Measurements from ENCODE around the gene WDR54. TPM values are rescaled to one million over a fixed set of nuclear protein-coding genes. Genes with fewer than 3 reads are reported as not detected.
A peak's percentile ranks its signal among the peaks of the same experiment; 100 is the strongest.

WDR54 gene
- total RNA-seq, 4 donors from 2014 or later = 2.3 to 7.0 TPM; not detected in 2

DNA sequence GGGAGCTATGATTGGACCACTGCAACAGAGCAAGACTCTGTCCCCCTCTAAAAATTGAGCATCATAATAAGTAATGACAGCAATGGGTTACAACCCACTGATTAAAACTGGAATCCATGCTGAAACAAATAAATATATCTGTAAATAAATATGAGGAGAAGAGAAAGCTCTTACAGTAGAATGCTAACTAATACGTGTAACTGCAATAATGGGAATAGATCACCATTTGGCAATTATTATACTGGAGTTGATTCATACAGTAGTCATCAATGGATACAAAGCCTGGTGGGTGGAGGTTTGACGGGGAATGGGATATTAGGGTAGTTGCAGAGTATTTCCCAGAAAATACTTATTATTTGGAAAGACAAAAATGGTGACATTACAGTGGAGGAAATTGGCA, 27.2 kb downstream of the WDR54 start:
- in situ Hi-C loops (cut with MboI; ENCODE audit: low pct_ligation_motif_present in 1 of 4, low pct_unique_long_range_greater_than_20kb in 1 of 4, low sequenced_read_pairs in 3 of 4) = no loop called here
- H3K9me3 ChIP-seq = no peaks in the 10 kb centered on the region
- 80% methylated on average over 2 of the region's 2 CpGs; no CpG with 5 or more reads in 1 of the 2 donors for WGBS, 2 donors (ENCODE audit: low coverage in 1 of 2)

DNA sequence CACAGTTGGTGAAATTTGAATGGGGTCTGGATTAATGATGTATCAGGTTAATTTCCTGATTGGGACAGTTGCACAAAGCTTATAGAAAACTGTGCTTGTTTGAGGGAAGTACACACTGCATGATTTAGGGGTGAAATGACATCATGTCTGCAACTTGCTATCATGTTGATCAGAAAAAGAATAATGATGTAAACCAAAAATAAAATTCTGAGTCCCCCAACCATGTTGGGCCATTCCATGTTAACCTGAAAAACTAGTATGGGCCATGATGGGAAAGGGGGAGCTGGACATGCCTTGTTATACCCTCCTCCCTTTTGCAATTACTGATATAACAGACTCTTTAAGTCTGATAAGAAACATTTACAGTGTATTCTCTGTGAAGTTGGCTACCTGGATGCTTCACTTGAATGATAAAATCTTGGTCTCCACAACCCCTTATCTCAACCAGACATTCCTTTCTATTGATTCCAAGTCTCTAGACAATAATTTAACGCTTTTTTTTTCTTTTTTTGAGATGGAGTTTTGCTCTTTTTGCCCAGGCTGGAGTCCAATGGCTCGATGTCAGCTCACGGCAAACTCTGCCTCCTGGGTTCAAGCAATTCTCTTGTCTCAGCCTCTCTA, 29.1 kb downstream of the WDR54 start:
- intact Hi-C loops (cut with DNase I; ENCODE audit: low total_unique reads) (no loop called here), in situ Hi-C loops (cut with MboI; ENCODE audit: low pct_ligation_motif_present in 1 of 4, low pct_unique_long_range_greater_than_20kb in 1 of 4, low sequenced_read_pairs in 3 of 4) (no loop called here)
- no peak for DNase-seq
- peaks cover 3 to 6% (median 5%) of the 10 kb centered on the region in 4 donors for H3K4me1 ChIP-seq
- WGBS, 2 donors (ENCODE audit: low coverage in 1 of 2) = 81 to 87% methylated on average over 3 of the region's 3 CpGs
- no peaks in the 10 kb centered on the region for H3K36me3 ChIP-seq
- TF ChIP-seq, protein P1, sequence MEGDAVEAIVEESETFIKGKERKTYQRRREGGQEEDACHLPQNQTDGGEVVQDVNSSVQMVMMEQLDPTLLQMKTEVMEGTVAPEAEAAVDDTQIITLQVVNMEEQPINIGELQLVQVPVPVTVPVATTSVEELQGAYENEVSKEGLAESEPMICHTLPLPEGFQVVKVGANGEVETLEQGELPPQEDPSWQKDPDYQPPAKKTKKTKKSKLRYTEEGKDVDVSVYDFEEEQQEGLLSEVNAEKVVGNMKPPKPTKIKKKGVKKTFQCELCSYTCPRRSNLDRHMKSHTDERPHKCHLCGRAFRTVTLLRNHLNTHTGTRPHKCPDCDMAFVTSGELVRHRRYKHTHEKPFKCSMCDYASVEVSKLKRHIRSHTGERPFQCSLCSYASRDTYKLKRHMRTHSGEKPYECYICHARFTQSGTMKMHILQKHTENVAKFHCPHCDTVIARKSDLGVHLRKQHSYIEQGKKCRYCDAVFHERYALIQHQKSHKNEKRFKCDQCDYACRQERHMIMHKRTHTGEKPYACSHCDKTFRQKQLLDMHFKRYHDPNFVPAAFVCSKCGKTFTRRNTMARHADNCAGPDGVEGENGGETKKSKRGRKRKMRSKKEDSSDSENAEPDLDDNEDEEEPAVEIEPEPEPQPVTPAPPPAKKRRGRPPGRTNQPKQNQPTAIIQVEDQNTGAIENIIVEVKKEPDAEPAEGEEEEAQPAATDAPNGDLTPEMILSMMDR (IDR thresholded peaks at IDR 0.05) = no peak
- TF ChIP-seq EP300 (IDR thresholded peaks at IDR 0.05; ENCODE audit: low read depth) = no peak
- no peak for TF ChIP-seq POLR2A (IDR thresholded peaks at IDR 0.05)
- TF ChIP-seq POLR2AphosphoS5 (IDR thresholded peaks at IDR 0.05) = no peak
- no peak overlapping the region for H3K27ac ChIP-seq
- H3K27me3 ChIP-seq = no peaks in the 10 kb centered on the region
- no peak overlapping the region for H3K4me3 ChIP-seq
- no peaks in the 10 kb centered on the region for H3K9me3 ChIP-seq

More for the DNA sequence above, 27.2 kb downstream of the WDR54 start:
- DNase-seq = no peak
- intact Hi-C loops (cut with DNase I; ENCODE audit: low total_unique reads) = no loop called here
- Histone ChIP-seq H3K4me3 (no peak overlapping the region), H3K27me3 (no peaks in the 10 kb centered on the region), H3K27ac (no peak overlapping the region), H3K36me3 (no peaks in the 10 kb centered on the region), H3K4me1 (peaks cover 0 to 5% (median 0%) of the 10 kb centered on the region in 4 donors)
- TF ChIP-seq, protein P1 (IDR thresholded peaks at IDR 0.05) = no peak
- no peak for TF ChIP-seq POLR2AphosphoS5 (IDR thresholded peaks at IDR 0.05)
- TF ChIP-seq POLR2A (IDR thresholded peaks at IDR 0.05) = no peak
- no peak for TF ChIP-seq EP300 (IDR thresholded peaks at IDR 0.05; ENCODE audit: low read depth)

- Histone ChIP-seq H3K27me3 (no peaks in the 10 kb centered on the region), H3K4me3 (peak within 1 kb of the TSS; percentile 48 to 70 (median 64)), H3K27ac (peak within 1 kb of the TSS; percentile 69 to 84 (median 78)), H3K9me3 (no peaks in the 10 kb centered on the region), H3K4me1 (peaks cover 21 to 32% (median 27%) of the 10 kb centered on the region in 4 donors), H3K36me3 (no peaks in the 10 kb centered on the region)
- WGBS, 2 donors (ENCODE audit: low coverage in 1 of 2) = 0% methylated on average over 5 to 35 of the region's 40 CpGs
- peak; percentile 97 for DNase-seq
- in situ Hi-C loops (cut with MboI; ENCODE audit: low pct_ligation_motif_present in 1 of 4, low pct_unique_long_range_greater_than_20kb in 1 of 4, low sequenced_read_pairs in 3 of 4) (no loop called here), intact Hi-C loops (cut with DNase I; ENCODE audit: low total_unique reads) (no loop called here)
- TF ChIP-seq POLR2A (IDR thresholded peaks at IDR 0.05) (no peak), POLR2AphosphoS5 (IDR thresholded peaks at IDR 0.05) (peak in 2 of 3 donors; percentile 69 to 72)
These were observed 33.4 kb downstream of the WDR54 start, which contains the start of gene INO80B for GRCh38 chr2:74454654-74455511. Gene INO80B (plus strand): TSS chr2:74455087. CDS start chr2:74455117, 30 bp downstream.

DNA sequence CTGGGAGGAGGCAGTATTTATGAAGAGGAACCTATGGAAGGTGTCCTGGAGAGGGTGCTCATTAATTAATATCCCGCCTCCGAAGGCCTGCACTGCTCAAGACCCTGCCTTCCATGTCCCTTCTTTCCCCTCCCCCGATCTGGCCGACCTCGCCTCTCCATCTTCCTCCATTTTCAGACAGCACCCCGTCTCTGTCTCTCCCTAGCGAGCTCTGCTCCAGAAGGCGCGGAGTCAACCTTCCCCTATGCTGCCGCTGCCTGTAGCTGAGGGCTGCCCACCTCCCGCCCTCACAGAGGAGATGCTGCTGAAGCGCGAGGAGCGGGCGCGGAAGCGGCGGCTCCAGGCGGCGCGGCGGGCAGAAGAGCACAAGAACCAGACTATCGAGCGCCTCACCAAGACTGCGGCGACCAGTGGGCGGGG, 35.6 kb downstream of the WDR54 start:
- in situ Hi-C loops (cut with MboI; ENCODE audit: low pct_ligation_motif_present in 1 of 4, low pct_unique_long_range_greater_than_20kb in 1 of 4, low sequenced_read_pairs in 3 of 4) = no loop called here
- intact Hi-C loops (cut with DNase I; ENCODE audit: low total_unique reads) = loop anchor here (1.0 kb wide), 1 partner anchor 16 kb away; no protein-coding TSS in a partner anchor
- TF ChIP-seq, protein P1 (IDR thresholded peaks at IDR 0.05) = no peak
- TF ChIP-seq POLR2A (IDR thresholded peaks at IDR 0.05) (no peak), EP300 (IDR thresholded peaks at IDR 0.05; ENCODE audit: low read depth) (no peak), POLR2AphosphoS5 (IDR thresholded peaks at IDR 0.05) (no peak)

More for the DNA sequence above, 35.6 kb downstream of the WDR54 start:
- 1 to 3% methylated on average over 8 to 13 of the region's 27 CpGs for WGBS, 2 donors (ENCODE audit: low coverage in 1 of 2)
- Histone ChIP-seq H3K4me1 (peaks cover 21 to 32% (median 27%) of the 10 kb centered on the region in 4 donors), H3K9me3 (no peaks in the 10 kb centered on the region), H3K27me3 (no peaks in the 10 kb centered on the region), H3K27ac (peak overlapping the region; percentile 96 to 99 (median 98)), H3K36me3 (no peaks in the 10 kb centered on the region), H3K4me3 (peak overlapping the region; percentile 55 to 70 (median 63))
- DNase-seq = no peak

Measured in transverse colon (tissue), 4 donors.